Fibroblast of gingiva (primary cell): ENCODE data around the gene SHROOM3.
"Not testable (repeated sequence)": the region's sequence is repeated elsewhere in the genome, so short reads cannot be mapped to it uniquely, and the experiment has no call there.

Experiments
- DNase-seq: peaks from one replicate; pipeline ENCODE4 v3.0.0-alpha.2; 2011; ENCODE audit warnings: low read depth

The SHROOM3 gene

DNA sequence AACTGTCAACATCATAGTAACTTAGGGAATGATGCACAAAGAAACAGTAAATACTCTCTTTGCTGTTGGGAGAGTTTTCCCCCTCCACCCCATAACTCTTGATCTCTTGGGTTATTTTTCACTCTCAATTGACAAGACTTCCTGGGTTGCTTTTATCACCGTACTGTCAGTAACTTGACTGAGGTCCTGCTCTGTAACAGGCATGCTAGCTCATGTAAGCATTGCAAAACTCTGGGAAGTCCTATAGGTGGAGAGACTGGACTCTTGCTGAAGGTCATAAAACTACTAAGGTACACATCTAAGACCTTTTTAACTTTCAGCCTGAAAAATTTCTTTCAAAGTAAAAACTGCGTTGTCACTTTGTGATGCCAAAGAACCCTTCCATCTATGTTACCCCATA lies 10.9 kb downstream of the SHROOM3 start:
- DNase-seq, result no peak

DNA sequence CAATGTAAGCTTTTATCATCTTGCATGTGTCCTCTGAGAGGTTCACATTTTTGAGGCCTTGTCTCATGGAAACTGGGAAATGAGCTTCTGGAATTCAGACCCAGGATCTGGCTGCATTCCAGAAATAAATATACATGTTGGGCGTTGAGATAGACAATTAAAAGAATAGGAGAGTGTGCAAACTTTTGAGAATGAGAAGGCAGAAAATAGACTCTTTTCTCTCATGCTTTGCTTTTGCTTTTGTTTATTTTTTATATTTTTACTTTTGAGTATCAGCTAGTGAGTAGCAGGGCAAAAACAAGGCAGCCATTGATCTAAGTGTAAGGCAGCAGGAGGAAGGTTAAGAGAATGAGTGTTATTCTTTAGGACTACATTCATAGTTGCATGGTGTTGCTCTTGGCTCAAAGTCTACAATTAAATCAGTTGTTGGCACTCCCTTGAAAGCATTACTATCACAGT lies 12.4 kb downstream of the SHROOM3 start:
- DNase-seq, result no peak

DNA sequence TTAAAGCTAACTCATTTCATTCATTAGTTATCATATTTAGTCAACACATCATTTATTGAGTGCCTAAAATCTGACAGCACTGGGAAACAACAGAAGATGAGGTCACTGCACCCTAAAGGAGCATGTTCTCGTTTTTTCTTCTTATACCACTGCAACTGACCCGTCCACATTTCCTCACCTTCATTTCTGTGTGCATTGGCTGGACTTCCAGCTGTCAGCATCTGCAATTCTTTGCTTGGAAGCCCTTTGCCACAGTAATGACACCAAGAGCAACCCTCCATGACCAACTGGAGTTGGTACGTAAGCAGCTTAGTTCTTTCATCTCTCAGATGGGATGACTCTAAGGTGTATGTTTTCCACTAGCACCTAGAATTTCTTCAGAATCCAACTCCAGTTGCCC lies 13.2 kb downstream of the SHROOM3 start:
- DNase-seq, result no peak

DNA sequence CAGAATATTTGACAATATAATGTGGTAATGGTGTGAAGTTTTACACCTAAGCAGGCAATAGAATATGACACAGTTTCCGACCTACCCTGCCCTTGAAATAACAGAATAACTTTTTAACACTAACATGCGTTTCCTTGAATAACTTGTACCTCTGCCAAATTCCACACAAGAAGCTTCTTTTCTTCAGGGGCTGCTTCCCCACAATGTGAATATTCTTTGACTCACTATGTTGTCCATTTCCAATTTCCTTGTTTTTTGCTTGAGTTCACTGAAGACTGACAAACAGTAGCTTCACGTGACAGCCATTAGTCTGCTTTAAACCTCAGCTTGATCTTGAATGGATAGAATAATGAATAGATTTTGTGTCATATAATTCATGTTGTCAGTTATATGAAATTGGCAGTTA lies 14.3 kb downstream of the SHROOM3 start:
- DNase-seq, result no peak

- DNase-seq, result no peak
These were observed 14.8 kb downstream of the SHROOM3 start for GRCh38 chr4:76449833-76450232.

DNA sequence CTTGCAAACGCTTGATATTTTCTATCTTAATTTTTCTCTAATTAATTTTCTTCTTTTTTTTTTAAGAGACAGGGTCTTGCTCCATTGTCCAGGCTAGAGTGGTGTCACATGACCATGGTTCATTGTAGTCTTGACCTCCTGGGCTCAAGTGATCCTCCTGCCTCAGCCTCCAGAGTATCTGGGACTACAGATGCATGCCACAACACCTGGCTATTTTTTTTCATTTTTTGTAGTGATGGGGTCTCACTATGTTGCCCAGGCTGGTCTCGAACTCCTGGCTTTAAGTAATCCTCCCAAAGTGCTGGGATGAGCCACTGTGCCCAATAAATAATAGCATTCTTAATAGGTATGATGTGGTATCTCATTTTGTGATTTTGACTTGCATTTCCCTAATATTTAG lies 18.2 kb downstream of the SHROOM3 start:
- no peak for DNase-seq

DNA sequence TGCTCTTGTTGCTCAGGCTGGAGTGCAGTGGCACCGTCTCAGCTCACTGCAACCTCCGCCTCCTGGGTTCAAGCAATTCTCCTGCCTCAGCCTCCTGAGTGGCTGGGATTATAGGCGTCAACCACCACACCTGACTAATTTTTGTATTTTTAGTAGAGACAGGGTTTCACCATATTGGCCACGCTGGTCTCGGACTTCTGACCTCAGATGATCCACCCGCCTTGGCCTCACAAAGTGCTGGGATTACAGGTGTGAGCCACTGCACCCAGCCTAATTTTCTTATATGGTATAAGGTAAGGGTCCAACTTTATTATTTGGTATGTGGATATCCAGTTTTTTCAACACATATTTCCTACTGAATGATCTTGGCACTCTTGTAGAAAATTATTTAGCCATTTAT lies 19.0 kb downstream of the SHROOM3 start:
- not testable (repeated sequence) for DNase-seq

GRCh38 chr4:76457885-76458284 lies 22.9 kb downstream of the SHROOM3 start:
- DNase-seq, result no peak

GRCh38 chr4:76458297-76458696 lies 23.3 kb downstream of the SHROOM3 start:
- DNase-seq, result no peak

- DNase-seq, result no peak
These were observed 23.8 kb downstream of the SHROOM3 start for GRCh38 chr4:76458825-76459224.

- DNase-seq, result no peak
These were observed 24.3 kb downstream of the SHROOM3 start for GRCh38 chr4:76459291-76459723.

- DNase-seq, result no peak
These were observed 28.5 kb downstream of the SHROOM3 start for GRCh38 chr4:76463568-76463967.

GRCh38 chr4:76470064-76470463 lies 35.0 kb downstream of the SHROOM3 start:
- no peak for DNase-seq

DNA sequence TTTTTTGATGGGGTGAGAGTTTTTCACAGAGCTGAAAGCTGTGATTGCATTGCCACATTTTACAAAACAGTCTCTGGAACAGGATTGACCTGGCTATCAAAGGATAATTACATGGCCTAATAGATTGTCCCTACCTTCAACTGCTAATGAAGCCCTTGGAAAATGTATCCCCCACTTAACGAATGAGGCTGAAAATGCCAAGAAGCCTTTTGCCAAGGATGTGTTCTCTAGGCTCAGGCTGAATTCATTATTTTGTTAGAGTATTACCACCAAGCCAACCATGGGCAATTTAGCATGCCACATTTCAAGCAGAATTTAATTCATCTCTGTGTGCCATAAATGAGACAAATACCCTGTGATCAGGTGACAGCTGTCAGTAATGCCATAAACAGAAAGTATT lies 35.5 kb downstream of the SHROOM3 start:
- DNase-seq, result no peak

GRCh38 chr4:76476571-76476970 lies 41.5 kb downstream of the SHROOM3 start:
- DNase-seq, result no peak

- no peak for DNase-seq
These were observed 49.6 kb downstream of the SHROOM3 start for GRCh38 chr4:76484654-76485053.

GRCh38 chr4:76485450-76485849 lies 50.4 kb downstream of the SHROOM3 start:
- DNase-seq, result no peak

DNA sequence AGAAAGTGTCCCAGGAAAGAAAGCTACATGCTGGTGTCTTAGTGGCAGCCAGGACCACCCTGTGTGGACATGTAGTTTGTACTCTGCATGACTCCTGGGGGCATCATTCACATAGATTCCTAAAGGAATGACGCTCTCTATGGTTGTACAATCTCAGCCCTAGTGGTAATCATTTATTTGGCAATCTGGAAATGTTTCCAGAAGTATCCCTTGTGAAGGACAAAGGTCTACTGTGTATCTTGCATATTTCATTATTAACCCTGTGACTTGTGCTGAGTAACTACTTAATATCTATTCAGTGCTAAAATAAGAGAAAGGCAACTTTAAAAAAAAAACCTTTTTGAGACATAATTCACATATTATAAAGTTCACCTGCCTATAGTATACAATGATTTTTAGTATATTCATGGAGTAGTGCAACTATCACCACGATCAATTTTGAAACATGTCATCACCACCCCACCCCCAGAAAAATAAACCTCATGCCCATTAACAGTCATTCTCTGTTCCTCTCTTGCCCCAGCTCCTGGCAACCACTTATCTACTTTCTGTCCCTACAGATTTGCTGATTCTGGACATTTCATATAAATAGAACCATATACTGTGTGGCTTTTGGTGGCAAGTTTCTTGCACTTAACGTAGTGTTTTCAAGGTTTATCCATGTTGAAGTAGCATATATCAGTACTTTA lies 51.7 kb downstream of the SHROOM3 start:
- no peak for DNase-seq

DNA sequence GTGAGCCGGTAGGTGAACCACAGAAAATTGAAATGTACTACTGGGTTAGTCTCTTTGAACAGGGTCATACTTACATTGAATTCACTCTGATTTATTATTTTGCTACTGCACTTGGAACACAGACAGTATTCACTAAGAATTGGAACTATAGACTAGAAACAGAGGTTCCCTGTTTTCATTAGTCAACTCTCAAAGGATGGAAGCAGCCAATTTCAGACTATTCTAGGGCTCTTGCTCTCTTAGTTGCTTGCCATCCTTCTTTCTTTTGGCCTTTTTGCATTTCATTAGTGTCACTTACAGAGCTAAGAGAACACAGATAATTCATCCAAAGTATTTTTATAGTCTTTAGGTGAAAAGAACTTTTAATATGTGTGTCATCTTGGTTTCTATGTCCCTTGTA lies 52.6 kb downstream of the SHROOM3 start:
- no peak for DNase-seq

GRCh38 chr4:76488455-76488854 lies 53.4 kb downstream of the SHROOM3 start:
- no peak for DNase-seq

DNA sequence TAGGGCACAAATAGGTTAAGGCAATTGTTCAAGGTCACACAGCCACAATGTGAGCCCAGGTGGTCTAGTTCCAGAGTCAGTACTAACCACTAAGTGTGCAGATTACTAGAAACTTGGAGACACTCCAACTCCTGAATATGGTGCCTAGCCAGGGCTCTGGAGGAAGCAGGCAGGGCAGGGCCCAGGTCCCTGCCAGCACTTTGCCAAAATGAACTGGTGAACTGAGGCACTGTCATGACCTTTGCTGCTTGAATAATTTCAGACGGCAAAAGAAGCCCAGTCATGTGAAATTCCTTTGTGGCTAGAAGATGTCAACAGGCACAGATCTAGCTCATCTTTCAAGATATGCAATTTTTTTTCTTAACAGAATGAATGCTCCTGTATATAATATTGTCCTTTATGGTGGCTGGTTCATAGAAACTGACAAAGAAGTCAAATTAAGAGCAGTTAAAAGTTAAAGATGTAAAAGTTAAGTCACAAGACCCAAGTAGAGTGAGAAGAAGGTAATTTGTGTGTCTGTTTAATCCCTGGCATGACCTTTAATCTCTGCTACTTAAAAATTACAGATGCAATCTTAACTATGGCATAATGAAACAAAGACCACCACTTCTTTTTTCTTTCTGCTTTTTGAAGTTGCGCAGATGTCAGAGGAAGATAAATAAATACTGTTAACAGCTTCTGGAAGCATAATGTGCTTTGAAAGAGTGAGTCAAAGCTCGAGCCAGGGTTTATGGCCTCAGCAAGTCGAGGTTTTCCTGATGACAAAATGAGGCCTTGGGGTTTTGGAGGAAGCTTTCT lies 54.1 kb downstream of the SHROOM3 start:
- DNase-seq, result no peak

GRCh38 chr4:76489686-76490161 lies 54.7 kb downstream of the SHROOM3 start:
- DNase-seq, result no peak

DNA sequence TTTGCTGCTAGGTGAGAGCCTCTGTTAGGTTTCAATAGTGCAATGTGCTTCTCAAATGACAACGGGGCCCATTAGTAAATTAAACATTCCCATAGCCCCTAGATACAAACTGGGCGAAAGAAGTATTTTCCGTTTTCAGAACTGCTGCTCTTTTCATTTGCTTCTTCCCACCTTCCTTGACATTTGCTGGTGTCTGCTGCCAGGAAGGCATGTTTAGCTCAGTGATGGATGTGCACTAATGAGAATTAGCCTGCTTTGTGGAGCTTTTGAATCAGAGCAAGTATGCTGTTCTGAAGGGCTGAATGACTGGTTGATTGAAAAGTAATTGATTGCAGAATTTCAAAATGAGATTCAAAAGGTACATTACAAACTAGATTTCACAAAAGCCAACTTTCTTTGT lies 57.0 kb downstream of the SHROOM3 start:
- no peak for DNase-seq
